Mammary epithelial cell (primary cell): Measurements from ENCODE around the gene LCP1.

Experiments used
- CTCF ChIP-seq, 2 donors: IDR thresholded peaks in 1 of 2; conservative IDR thresholded peaks in 1 of 2; 2 replicates each; pipeline ENCODE4 v1.5.1; 2011 to 2012; ENCODE audit warnings: inconsistent platforms in 2 of 2, low read length in 2 of 2, mild to moderate bottlenecking in 2 of 2, control low read depth in 1 of 2, low read depth in 1 of 2; ENCODE audit not compliant: insufficient read depth in 1 of 2; ENCODE audit errors: extremely low read depth in 1 of 2
- EZH2 ChIP-seq: IDR thresholded peaks from 2 replicates; pipeline ENCODE4 v1.6.1; 2012; ENCODE audit warnings: low read length, inconsistent platforms, borderline replicate concordance

DNA sequence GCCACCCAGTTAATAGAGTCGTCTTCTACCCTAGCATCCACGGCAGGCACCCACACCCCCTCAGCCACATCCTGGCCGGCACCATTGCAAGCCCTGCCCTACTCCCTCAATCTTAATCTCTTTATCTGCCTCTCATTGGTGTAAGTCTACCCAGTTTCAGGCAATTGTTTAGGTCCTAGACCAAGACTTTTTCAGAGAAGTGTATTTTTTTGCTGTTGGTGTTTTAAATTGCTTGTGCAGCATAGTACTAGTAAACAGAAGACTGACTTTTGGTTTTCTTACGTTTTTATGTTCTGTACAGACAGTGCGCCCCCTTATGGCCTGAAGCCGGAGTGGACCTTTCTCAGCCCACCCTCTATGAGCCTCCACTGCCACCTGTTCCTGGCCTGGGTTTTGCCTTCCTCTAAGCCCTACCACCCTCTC, 2.3 kb upstream of the LCP1 start:
- TF ChIP-seq CTCF (conservative IDR thresholded peaks at IDR 0.05 in 1 of 2, IDR thresholded peaks at IDR 0.05 in 1 of 2; ENCODE audit: extremely low read depth in 1 of 2, insufficient read depth in 1 of 2, low read depth in 1 of 2, low read length in 2 of 2) (peak; percentile 27 to 29), EZH2 (no peak)
